ENCODE results near the gene NTNG1.

The NTNG1 gene

DNA sequence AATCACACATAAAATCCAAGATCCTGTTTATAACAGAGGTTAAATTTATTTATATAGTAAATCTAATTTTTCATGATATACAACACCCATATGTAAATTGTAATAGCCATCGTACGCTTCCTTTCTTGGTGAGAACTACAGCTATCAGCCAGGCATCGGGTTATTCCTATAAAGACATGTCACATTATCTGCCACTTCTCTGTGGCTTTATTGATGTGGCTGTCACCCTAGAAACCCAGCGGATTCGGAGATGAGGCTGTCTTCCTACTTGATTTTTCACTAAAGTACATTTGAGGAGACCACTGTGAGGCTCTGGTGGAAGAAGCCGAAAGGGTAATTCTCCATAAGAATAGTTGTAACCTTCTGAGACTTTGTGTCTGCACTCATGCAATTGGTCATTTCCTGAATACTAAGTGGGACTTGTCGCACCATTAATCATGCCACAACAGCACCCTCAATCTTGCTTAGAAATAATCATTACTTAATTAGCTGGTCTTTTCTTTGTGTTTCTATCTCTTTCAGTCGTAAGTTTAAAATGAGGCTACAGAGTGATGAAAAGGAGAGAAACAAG, 106.0 kb downstream of the NTNG1 start:
- no peak for DNase-seq (ENCODE audit: low spot score)
- TF ChIP-seq CTCF (conservative IDR thresholded peaks at IDR 0.05; ENCODE audit: low read depth) = no peak
- CTCF ChIA-PET = no interaction called here
- H3K27ac ChIP-seq = no peak overlapping the region
- POLR2A ChIA-PET (ENCODE audit: low non-redundant PET) = no interaction called here

GRCh38 chr1:107247679-107248078, 106.8 kb downstream of the NTNG1 start:
- CTCF ChIA-PET = no interaction called here
- POLR2A ChIA-PET (ENCODE audit: low non-redundant PET) = no interaction called here
- no peak overlapping the region for H3K27ac ChIP-seq
- DNase-seq (ENCODE audit: low spot score) = no peak
- no peak for TF ChIP-seq CTCF (conservative IDR thresholded peaks at IDR 0.05; ENCODE audit: low read depth)

DNA sequence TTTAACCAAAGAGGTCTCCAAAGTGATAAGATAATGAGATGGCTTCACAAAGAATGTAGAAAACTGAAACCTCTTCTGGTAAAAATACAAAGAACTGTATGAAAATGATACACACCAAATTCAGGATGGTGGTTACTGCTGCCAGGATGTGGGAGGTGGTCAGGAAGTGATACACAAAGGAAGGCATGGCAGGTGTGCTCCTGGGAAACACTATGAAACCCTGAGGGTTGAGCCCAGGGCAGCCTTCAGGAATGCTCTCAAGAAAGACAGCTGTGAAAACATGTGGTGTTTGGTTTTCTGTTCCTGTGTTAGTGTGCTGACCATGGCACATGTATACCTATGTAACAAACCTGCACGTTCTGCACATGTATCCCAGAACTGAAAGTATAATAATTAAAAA, 109.3 kb downstream of the NTNG1 start:
- no peak for TF ChIP-seq CTCF (conservative IDR thresholded peaks at IDR 0.05; ENCODE audit: low read depth)
- H3K27ac ChIP-seq = no peak overlapping the region
- ChIA-PET CTCF (no interaction called here), POLR2A (ENCODE audit: low non-redundant PET) (no interaction called here)
- peak; percentile 8 for DNase-seq (ENCODE audit: low spot score)

GRCh38 chr1:107251083-107251482, 110.2 kb downstream of the NTNG1 start:
- DNase-seq (ENCODE audit: low spot score) = no peak
- ChIA-PET POLR2A (ENCODE audit: low non-redundant PET) (no interaction called here), CTCF (interaction anchor here (1.0 kb wide), 1 partner anchor 461 kb away, joined by 3 read pairs; no protein-coding TSS in a partner anchor)
- no peak overlapping the region for H3K27ac ChIP-seq
- TF ChIP-seq CTCF (conservative IDR thresholded peaks at IDR 0.05; ENCODE audit: low read depth) = no peak

DNA sequence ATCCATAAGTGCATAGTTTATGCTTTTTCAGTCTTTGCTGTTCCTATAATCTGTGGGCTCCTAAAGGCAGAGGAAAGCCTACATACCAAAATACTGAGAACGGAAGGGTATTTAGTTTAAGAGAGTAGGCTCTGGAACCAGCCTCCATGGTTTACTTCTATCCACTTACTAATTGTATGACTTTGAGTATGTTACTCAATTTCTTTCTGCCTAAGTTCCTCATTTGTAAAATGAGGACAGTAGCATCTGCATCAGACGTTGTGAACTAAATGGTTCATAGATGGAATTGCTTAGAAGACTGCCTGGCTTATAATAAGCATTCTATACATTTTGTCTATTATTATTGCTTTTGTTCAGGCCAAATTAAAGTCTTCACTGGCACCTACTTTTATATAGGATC, 111.0 kb downstream of the NTNG1 start:
- DNase-seq (ENCODE audit: low spot score) = no peak
- no peak for TF ChIP-seq CTCF (conservative IDR thresholded peaks at IDR 0.05; ENCODE audit: low read depth)
- CTCF ChIA-PET = interaction anchor here (1.0 kb wide), 1 partner anchor 462 kb away, joined by 3 read pairs; no protein-coding TSS in a partner anchor
- POLR2A ChIA-PET (ENCODE audit: low non-redundant PET) = no interaction called here
- H3K27ac ChIP-seq = no peak overlapping the region

DNA sequence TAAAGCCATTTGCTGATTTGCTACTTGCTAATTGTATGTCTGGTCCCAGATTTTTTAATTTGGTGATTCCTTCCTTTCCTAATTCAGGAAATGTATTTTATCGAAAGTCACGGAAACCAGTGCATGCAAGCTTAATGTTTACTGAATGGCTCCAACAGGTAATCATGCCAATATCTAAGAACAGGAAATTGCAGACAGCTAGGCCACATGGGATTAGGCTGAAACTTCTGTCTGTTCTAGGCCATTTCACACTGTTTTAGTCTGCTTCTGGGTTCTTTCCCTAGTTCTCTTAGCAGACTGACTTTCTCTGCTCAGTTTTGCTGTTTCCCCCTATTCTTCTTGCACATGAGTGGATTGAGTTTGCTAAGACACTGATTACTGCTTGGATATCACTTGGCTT, 111.4 kb downstream of the NTNG1 start:
- POLR2A ChIA-PET (ENCODE audit: low non-redundant PET) = no interaction called here
- no peak overlapping the region for H3K27ac ChIP-seq
- CTCF ChIA-PET = no interaction called here
- no peak for DNase-seq (ENCODE audit: low spot score)
- TF ChIP-seq CTCF (conservative IDR thresholded peaks at IDR 0.05; ENCODE audit: low read depth) = no peak

- ChIA-PET POLR2A (ENCODE audit: low non-redundant PET) (no interaction called here), CTCF (no interaction called here)
These were observed 113.5 kb downstream of the NTNG1 start for GRCh38 chr1:107254306-107254705.

More at GRCh38 chr1:107254306-107254705, 113.5 kb downstream of the NTNG1 start:
- H3K27ac ChIP-seq = no peak overlapping the region
- TF ChIP-seq CTCF (conservative IDR thresholded peaks at IDR 0.05; ENCODE audit: low read depth) = no peak
- no peak for DNase-seq (ENCODE audit: low spot score)
